Measurements from ENCODE around the gene MYO18B. TPM values are rescaled to one million over a fixed set of nuclear protein-coding genes. Genes with fewer than 3 reads are reported as not detected.
A peak's percentile ranks its signal among the peaks of the same experiment; 100 is the strongest.

The MYO18B gene
- total RNA-seq, 2 experiments from 2014 or later = 3.4 to 3.7 TPM

GRCh38 chr22:25747245-25747944, 5.4 kb downstream of the MYO18B start:
- ATAC-seq (ENCODE audit: low read depth) = no peak
- H3K4me3 Mint-ChIP-seq = no peak overlapping the region
- DNase-seq = no peak
- POLR2A ChIA-PET = no interaction called here
- no peak overlapping the region for H3K27ac Mint-ChIP-seq
- no peaks in the 10 kb centered on the region for H3K27me3 Mint-ChIP-seq
- H3K36me3 Mint-ChIP-seq = peaks cover 5% of the 10 kb centered on the region
- peaks cover 2% of the 10 kb centered on the region for H3K9me3 Mint-ChIP-seq
- peaks cover 35% of the 10 kb centered on the region for H3K4me1 Mint-ChIP-seq

- H3K27me3 Mint-ChIP-seq = no peaks in the 10 kb centered on the region
- H3K4me3 Mint-ChIP-seq = no peak overlapping the region
- H3K4me1 Mint-ChIP-seq = peaks cover 33% of the 10 kb centered on the region
- no peak for ATAC-seq (ENCODE audit: low read depth)
- DNase-seq = no peak
- H3K36me3 Mint-ChIP-seq = peaks cover 5% of the 10 kb centered on the region
- POLR2A ChIA-PET = no interaction called here
- H3K27ac Mint-ChIP-seq = no peak overlapping the region
- peaks cover 2% of the 10 kb centered on the region for H3K9me3 Mint-ChIP-seq
Observed at GRCh38 chr22:25748140-25748539, 6.2 kb downstream of the MYO18B start.

GRCh38 chr22:25748704-25749103, 6.7 kb downstream of the MYO18B start:
- peaks cover 2% of the 10 kb centered on the region for H3K9me3 Mint-ChIP-seq
- H3K36me3 Mint-ChIP-seq = peaks cover 5% of the 10 kb centered on the region
- ATAC-seq (ENCODE audit: low read depth) (no peak), DNase-seq (no peak)
- POLR2A ChIA-PET = no interaction called here
- no peak overlapping the region for H3K4me3 Mint-ChIP-seq
- no peaks in the 10 kb centered on the region for H3K27me3 Mint-ChIP-seq
- peak overlapping the region; percentile 78 for H3K27ac Mint-ChIP-seq
- H3K4me1 Mint-ChIP-seq = peaks cover 31% of the 10 kb centered on the region

- POLR2A ChIA-PET = interaction anchor here (0.9 kb wide), 1 partner anchor 42 kb away, joined by 3 read pairs; no protein-coding TSS in a partner anchor
- DNase-seq = no peak
- H3K9me3 Mint-ChIP-seq = peaks cover 2% of the 10 kb centered on the region
- no peaks in the 10 kb centered on the region for H3K27me3 Mint-ChIP-seq
- peak overlapping the region; percentile 81 for H3K27ac Mint-ChIP-seq
- peaks cover 5% of the 10 kb centered on the region for H3K36me3 Mint-ChIP-seq
- H3K4me1 Mint-ChIP-seq = peaks cover 31% of the 10 kb centered on the region
- ATAC-seq (ENCODE audit: low read depth) = peak; percentile 41
- H3K4me3 Mint-ChIP-seq = no peak overlapping the region
Observed at GRCh38 chr22:25749420-25750169, 7.6 kb downstream of the MYO18B start.

GRCh38 chr22:25750569-25751173, 8.7 kb downstream of the MYO18B start:
- Mint-ChIP-seq H3K4me1 (peaks cover 27% of the 10 kb centered on the region), H3K36me3 (peaks cover 5% of the 10 kb centered on the region), H3K4me3 (no peak overlapping the region), H3K9me3 (peaks cover 2% of the 10 kb centered on the region), H3K27ac (peak overlapping the region; percentile 81), H3K27me3 (no peaks in the 10 kb centered on the region)
- ATAC-seq (ENCODE audit: low read depth) (no peak), DNase-seq (no peak)
- POLR2A ChIA-PET = no interaction called here

GRCh38 chr22:25751174-25751581, 9.2 kb downstream of the MYO18B start:
- Mint-ChIP-seq H3K36me3 (peaks cover 5% of the 10 kb centered on the region), H3K27me3 (no peaks in the 10 kb centered on the region), H3K9me3 (peaks cover 2% of the 10 kb centered on the region), H3K27ac (no peak overlapping the region), H3K4me3 (no peak overlapping the region), H3K4me1 (peaks cover 22% of the 10 kb centered on the region)
- POLR2A ChIA-PET = no interaction called here
- DNase-seq = no peak
- ATAC-seq (ENCODE audit: low read depth) = no peak

- DNase-seq (no peak), ATAC-seq (ENCODE audit: low read depth) (no peak)
- H3K27ac Mint-ChIP-seq = no peak overlapping the region
- H3K4me3 Mint-ChIP-seq = no peak overlapping the region
- H3K9me3 Mint-ChIP-seq = no peaks in the 10 kb centered on the region
- H3K27me3 Mint-ChIP-seq = no peaks in the 10 kb centered on the region
- H3K36me3 Mint-ChIP-seq = peaks cover 5% of the 10 kb centered on the region
- POLR2A ChIA-PET = no interaction called here
- peaks cover 21% of the 10 kb centered on the region for H3K4me1 Mint-ChIP-seq
Observed at GRCh38 chr22:25752615-25753214, 10.7 kb downstream of the MYO18B start.

- H3K27me3 Mint-ChIP-seq = no peaks in the 10 kb centered on the region
- no peaks in the 10 kb centered on the region for H3K9me3 Mint-ChIP-seq
- no peak overlapping the region for H3K27ac Mint-ChIP-seq
- DNase-seq = no peak
- POLR2A ChIA-PET = no interaction called here
- no peak for ATAC-seq (ENCODE audit: low read depth)
- H3K4me3 Mint-ChIP-seq = no peak overlapping the region
- H3K4me1 Mint-ChIP-seq = peaks cover 21% of the 10 kb centered on the region
- peaks cover 5% of the 10 kb centered on the region for H3K36me3 Mint-ChIP-seq
Observed at GRCh38 chr22:25753252-25753651, 11.3 kb downstream of the MYO18B start.

GRCh38 chr22:25754527-25755202, 12.7 kb downstream of the MYO18B start:
- Mint-ChIP-seq H3K4me1 (peaks cover 15% of the 10 kb centered on the region), H3K36me3 (peaks cover 5% of the 10 kb centered on the region), H3K4me3 (no peak overlapping the region), H3K27ac (peak overlapping the region; percentile 34), H3K9me3 (no peaks in the 10 kb centered on the region), H3K27me3 (no peaks in the 10 kb centered on the region)
- POLR2A ChIA-PET = no interaction called here
- DNase-seq = no peak
- ATAC-seq (ENCODE audit: low read depth) = no peak

- Mint-ChIP-seq H3K4me3 (no peak overlapping the region), H3K4me1 (peaks cover 19% of the 10 kb centered on the region), H3K36me3 (peaks cover 6% of the 10 kb centered on the region), H3K27ac (peak overlapping the region; percentile 71), H3K9me3 (no peaks in the 10 kb centered on the region), H3K27me3 (no peaks in the 10 kb centered on the region)
- ATAC-seq (ENCODE audit: low read depth) = no peak
- DNase-seq = no peak
- POLR2A ChIA-PET = interaction anchor here (0.6 to 1.5 kb wide), 3 partner anchors 14 to 55 kb away, joined by 3 to 5 read pairs (median 3); no protein-coding TSS in a partner anchor
Observed at GRCh38 chr22:25757686-25758085, 15.7 kb downstream of the MYO18B start.

- Mint-ChIP-seq H3K27ac (no peak overlapping the region), H3K9me3 (no peaks in the 10 kb centered on the region), H3K4me1 (peaks cover 19% of the 10 kb centered on the region), H3K36me3 (peaks cover 6% of the 10 kb centered on the region), H3K27me3 (no peaks in the 10 kb centered on the region), H3K4me3 (no peak overlapping the region)
- no peak for DNase-seq
- ATAC-seq (ENCODE audit: low read depth) = no peak
- POLR2A ChIA-PET = interaction anchor here (1.5 kb wide), 1 partner anchor 21 kb away, joined by 5 read pairs; no protein-coding TSS in a partner anchor
Observed at GRCh38 chr22:25758316-25758715, 16.3 kb downstream of the MYO18B start.

GRCh38 chr22:25759825-25760231, 17.8 kb downstream of the MYO18B start:
- Mint-ChIP-seq H3K27me3 (no peaks in the 10 kb centered on the region), H3K9me3 (peaks cover 2% of the 10 kb centered on the region)

GRCh38 chr22:25760294-25760693, 18.3 kb downstream of the MYO18B start:
- H3K4me1 Mint-ChIP-seq = peaks cover 23% of the 10 kb centered on the region
- H3K27ac Mint-ChIP-seq = no peak overlapping the region
- DNase-seq = no peak
- POLR2A ChIA-PET = interaction anchor here (0.6 to 1.7 kb wide), 2 partner anchors 24 to 64 kb away, joined by 6 to 9 read pairs; no protein-coding TSS in a partner anchor
- no peak for ATAC-seq (ENCODE audit: low read depth)
- H3K27me3 Mint-ChIP-seq = no peaks in the 10 kb centered on the region
- no peak overlapping the region for H3K4me3 Mint-ChIP-seq
- H3K36me3 Mint-ChIP-seq = peaks cover 6% of the 10 kb centered on the region
- H3K9me3 Mint-ChIP-seq = peaks cover 3% of the 10 kb centered on the region

More at GRCh38 chr22:25759825-25760231, 17.8 kb downstream of the MYO18B start:
- ATAC-seq (ENCODE audit: low read depth) = no peak
- POLR2A ChIA-PET = interaction anchor here (0.6 to 1.7 kb wide), 2 partner anchors 24 to 65 kb away, joined by 6 to 9 read pairs; no protein-coding TSS in a partner anchor
- no peak for DNase-seq
- Mint-ChIP-seq H3K36me3 (peaks cover 6% of the 10 kb centered on the region), H3K27ac (no peak overlapping the region), H3K4me1 (peaks cover 23% of the 10 kb centered on the region), H3K4me3 (no peak overlapping the region)

Measured in activated naive CD8-positive, alpha-beta T cell treated with anti-CD3 and anti-CD28 coated beads, Interleukin-2, amount 10 ng/mL, durations not matched to agents 7 days and 5 days (primary cell).